Hindlimb muscle (tissue), 1 donor: ENCODE measurements around the gene NKD1. TPM values are rescaled to one million over a fixed set of nuclear protein-coding genes. Genes with fewer than 3 reads are reported as not detected.

Experiments
- DNase-seq: peaks from one replicate; pipeline ENCODE4 v3.0.0-alpha.2; 2013
- polyA plus RNA-seq: library from polyadenylated mRNA; unstranded; fragments of 120-200 nt; gene quantifications from one replicate; pipeline ENCODE4 v1.2.1, GENCODE V29; 2013; ENCODE audit not compliant: insufficient read length

Gene NKD1
- polyA plus RNA-seq, 1 donor = 13.1 TPM

DNA sequence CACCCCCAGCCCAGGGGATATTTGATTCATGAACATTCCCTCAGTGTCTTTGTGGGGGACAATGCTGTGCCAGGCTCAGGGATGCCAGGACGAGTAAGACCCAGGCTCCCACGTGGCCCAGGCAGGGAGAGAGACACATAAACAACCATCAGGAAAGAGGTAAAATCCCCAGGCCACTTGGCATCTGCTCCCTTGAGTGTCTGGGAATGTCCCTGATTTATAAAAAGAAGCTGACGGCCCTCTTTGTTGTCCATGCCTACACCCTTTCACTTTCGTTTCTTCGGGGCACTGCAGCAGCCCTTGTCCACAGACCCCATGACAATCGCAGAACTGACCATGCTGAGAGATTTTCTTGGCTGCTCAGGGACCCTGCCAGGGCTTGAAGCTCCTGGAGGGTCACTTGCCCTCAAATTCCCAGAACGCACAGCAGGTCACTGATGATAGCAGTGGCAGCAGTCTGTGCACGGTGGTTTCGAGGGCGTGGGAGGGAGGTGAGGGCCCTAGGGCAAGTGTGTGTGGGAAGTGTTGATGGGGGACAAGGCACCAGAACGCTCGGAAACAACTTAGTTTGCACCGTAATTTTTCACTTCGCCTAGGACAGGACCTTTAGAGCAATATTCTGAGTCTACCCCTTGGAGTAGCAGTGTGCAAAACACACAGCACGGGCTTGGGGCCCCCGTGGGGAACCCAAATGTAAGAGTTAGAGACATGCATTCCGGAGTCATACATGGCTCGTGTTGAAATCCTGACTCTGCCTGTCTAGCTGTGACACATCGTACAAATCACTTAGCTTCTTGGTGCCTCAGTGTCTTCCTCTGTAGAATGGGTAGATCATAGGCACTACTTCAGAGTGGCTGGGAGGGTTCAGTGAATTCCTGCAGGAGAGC, 149.9 kb downstream of the NKD1 start:
- no peak for DNase-seq

Other genes starting within 250 kb of the NKD1 start
- 63.5 TPM for gene BRD7, start 179.4 kb upstream of the NKD1 start, polyA plus RNA-seq
- 1.7 TPM for gene SNX20, start 132.9 kb downstream of the NKD1 start, polyA plus RNA-seq
- gene NOD2, start 145.2 kb downstream of the NKD1 start, polyA plus RNA-seq = 2.3 TPM
- 34.5 TPM for gene CYLD, start 193.7 kb downstream of the NKD1 start, polyA plus RNA-seq